Fibroblast of skin of right biceps (primary cell): ENCODE results near the gene KCNC4.

Experiments used
- DNase-seq: peaks from one replicate; pipeline ENCODE4 v3.0.0-alpha.2; 2013

Gene KCNC4

DNA sequence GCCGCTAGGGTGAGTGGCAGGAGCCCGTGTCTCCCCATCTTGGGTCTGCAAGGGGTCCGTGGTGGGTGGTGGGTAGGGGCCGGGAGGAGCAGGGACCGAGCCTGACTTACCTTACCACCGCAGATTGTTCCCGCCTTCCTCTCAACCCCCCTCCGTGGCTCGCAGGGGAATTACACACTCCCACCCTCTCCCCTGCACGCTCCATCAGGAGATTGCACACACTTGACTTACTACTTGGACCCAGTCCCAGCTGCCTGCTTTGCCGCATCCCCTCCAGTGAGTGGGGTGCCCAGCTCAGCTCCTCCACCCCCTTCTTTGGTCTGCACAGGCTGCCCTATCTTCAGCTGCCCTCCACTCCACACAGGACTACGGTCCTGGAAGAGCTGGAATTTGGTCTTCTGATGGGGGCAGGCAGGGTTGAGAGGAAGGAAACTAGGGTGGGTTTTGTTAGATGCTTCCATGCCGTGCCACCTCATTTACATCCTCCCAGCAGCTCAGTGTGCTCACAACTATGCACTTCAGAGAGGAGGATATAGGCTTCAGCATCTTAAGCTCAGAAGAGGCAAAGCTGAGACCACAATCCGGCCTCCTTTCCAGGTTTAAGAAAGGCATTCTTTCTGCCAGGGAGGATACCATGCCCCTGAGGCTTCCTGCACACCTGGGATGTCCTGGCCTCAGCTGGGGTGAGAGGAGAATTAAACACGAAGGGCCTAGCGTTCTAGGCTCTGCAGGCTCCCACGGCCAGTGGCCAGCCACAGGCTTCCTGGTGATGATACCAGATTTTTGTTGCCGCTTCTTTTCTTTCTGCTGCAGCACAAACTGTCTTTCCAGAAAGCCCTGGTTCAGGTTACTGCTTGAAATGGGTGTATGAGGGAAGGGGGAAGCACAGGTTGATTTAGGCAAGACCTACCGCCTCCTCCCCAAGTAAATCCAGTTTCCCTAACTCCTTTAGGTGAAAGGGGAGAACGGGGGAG is 2.3 kb downstream of the KCNC4 start:
- peak; percentile 10 for DNase-seq

DNA sequence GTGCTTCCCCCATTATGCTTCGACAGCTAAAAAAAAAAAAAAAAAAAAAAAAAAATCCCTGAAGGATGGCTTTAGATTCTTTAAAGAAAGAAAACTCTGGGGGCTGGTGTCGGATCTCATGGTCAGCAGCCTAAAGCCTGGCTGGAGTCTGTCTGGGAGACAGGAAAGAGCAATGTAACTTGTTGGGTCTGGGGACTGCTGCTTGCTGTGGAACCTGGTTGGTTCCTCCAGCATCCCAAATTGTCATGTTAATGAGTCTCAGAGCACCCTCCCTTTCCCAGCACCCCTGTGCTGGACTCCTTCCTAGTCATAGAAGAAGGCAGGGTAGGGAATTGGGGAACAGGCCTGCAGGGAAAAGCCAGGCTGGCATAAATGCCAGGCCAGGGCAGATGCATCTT is 3.0 kb downstream of the KCNC4 start:
- DNase-seq = no peak

DNA sequence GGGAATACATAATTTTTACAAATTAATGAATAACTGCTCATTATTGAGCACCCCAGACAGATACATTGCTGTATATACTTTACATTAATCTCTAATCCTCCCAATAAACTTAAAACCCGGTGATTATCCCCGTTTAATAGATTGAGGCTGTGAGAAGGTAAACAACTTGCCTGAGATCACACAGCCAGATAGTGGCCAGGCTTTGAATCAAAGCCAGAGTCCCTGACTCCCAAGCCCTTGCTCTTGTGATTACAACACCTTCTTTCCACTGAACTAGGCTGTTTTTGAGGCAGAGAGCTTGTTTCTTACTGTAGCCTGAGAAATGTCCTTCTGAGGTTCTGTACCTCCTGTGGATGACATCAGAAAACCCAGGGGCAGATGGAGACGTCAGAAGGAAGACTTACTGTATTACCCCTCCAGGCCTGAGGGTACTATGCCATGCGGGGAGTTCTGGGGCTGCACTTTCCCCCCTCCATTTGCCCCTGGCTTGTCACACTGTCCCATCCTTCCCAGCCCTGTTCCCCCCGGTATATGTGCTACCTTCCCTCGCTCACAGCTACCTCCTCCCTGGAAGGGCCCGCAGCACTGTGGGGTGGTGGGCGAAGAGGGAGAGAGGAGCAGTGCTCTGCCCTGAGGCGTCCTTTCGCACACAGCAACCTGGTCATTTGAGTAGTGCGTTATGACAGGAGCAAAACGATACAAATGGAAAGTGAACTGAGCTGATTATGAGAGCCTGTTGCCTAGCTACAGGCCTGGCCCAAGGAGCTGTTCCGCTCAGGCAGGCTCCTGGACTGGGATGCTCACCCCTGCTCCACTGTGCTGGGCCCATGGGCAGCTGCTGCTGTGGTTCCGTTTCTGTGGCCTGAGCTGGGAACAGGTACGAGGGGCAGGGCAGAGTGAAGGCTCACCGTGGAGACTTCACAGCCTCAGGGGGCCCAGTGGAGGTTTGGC is 4.6 kb downstream of the KCNC4 start:
- DNase-seq = no peak

DNA sequence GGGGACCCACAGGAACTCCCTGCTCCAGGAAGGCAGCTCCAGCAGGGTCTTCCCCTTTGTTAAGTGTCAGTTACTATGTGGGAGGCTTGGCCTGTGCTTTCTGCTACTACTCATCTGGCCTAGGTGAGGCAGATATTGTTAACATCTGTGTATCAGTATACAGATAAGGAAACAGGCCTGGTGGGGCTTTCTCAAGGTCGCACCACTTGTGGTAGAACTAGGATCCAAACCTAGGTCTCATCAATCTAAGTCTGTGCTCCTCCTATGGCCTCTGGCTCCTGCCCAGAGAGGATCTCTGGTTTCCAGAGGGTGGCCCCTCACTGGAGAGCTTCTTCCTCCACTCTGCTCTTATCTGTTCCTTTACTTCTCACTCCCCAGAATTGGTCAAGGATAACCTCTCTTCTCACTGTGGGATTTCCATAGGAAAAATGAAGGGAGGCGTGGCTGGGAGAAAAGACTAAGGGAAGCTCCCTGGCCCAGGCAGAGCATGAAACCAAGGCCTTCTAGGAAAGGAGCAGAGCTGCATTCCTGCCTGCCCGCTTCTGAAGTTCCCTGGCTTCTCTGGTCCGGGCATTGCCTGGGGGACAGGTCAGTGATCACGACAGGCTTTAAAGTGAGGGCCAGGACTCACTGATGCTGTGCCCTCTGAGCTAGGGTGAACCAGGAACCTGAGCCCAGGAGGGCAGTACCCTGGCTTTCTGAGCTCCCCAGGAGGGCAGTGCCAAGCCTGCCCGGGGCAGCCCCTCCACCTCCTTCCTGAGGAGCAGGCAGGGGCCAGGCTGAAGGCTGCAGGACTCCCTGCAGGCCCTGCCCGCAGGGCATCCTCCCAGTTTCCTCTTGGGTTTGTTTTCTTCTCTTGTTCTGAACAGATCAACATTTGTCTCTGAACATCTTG is 5.8 kb downstream of the KCNC4 start:
- no peak for DNase-seq

DNA sequence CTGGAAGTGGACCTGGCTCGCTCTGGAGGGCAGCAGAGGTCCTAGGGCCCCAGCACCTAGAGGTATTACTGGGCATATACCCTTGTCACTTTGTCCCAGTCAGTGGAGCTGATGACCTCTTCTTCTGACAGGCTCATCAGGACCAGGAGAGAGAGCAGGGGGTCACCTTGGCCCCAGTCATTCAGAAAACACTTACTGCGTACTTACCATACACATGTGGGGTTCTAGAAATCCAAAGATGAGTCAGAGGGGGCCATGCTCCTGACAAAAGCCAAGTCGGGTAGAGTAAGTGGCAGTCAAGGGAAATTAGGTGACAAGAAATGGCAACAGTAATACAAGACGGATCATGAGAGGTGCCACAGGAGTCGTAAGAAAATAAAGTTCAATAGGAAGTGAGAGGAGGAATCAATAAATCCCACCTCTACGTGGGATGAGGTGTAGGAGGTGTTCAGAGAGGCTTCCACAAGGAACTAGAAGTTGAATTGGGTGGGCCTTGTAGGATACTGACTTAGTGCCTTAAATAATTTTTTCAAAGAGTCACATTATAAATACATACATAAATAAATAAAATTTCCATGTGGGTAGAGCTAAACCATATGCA is 6.8 kb downstream of the KCNC4 start:
- no peak for DNase-seq

DNA sequence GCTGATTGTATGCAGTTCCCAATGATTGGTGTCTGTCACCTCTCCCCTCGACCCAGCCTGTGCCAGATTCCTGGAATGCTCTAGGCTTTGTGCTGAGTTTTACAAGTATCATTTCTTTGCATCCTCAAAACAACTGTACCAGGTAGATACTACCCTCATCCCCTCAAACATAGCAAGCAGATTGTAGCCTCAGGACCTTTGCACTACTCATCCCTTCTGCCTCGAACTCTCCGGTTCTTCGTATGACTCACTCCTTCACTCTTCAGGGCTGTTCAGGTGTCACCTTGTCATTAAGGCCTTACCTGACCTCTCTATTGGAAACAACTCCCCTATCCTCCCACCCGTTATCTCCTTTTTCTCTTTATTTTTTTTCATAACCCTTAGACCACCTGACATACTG is 8.0 kb downstream of the KCNC4 start:
- no peak for DNase-seq

DNA sequence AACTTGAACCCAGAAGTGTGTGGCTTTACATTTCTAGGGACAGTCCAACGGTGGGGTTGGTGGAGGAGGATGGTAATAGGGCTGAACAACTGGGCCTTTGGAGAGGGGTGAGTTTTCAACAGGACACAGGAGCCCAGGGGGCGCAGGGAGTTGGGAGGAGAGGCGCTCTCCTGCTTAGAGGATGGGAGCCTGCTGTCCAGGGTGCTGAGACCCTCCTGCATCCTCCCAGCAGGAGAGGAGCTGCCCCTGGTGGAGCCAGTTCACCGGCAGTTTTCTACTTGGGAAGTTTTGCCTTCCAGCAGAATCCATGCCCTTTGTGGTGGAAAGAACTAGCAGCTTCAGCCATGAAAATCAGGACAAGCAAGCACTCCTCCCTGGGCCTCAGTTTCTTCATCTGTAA is 8.6 kb downstream of the KCNC4 start:
- peak; percentile 25 for DNase-seq

DNA sequence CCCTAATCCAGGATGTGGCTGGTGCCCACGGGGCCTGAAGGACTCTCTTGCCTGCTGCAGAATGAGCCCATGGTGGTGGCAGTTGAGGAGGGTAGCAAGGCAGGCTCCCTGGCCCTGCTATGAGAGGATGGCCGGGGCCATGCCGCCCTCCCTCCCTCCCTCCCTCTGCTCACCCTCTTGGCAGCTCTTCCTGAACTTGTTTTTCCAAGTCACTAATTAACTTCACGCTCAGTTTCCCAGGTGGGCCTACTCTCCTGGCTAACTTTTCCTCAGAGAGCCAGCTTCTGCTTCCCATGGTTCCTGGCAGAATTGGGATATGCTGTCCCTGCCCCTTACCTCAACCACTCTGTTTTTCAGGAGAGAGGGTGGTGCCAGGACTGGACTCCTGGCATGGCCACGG is 10.2 kb downstream of the KCNC4 start:
- no peak for DNase-seq

DNA sequence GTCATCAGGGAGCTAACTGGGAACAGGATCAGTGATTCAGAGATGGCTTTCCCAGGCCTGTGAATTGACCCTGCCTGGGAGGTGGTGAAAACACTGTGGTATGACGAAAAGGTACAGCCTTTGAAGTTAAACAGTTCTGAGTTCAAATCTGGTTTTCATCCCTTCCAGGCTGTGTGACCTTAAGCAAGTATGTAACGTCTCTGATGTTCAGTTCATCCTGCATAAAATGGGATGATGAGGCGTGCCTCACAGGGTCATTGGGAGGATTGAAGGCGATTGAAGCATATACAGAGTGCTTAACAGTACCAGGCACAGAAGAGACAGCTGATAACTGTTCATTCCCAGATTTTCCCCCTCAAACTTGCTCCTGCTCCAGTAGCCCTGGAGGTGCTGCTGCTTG is 11.0 kb downstream of the KCNC4 start:
- no peak for DNase-seq

DNA sequence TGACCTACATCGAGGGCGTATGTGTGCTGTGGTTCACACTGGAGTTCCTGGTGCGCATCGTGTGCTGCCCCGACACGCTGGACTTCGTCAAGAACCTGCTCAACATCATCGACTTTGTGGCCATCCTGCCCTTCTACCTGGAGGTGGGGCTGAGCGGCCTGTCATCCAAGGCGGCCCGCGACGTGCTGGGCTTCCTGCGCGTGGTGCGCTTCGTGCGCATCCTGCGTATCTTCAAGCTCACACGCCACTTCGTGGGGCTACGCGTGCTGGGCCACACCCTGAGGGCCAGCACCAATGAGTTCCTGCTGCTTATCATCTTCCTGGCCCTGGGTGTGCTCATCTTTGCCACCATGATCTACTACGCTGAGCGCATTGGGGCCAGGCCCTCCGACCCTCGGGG is 13.0 kb downstream of the KCNC4 start:
- DNase-seq = no peak

DNA sequence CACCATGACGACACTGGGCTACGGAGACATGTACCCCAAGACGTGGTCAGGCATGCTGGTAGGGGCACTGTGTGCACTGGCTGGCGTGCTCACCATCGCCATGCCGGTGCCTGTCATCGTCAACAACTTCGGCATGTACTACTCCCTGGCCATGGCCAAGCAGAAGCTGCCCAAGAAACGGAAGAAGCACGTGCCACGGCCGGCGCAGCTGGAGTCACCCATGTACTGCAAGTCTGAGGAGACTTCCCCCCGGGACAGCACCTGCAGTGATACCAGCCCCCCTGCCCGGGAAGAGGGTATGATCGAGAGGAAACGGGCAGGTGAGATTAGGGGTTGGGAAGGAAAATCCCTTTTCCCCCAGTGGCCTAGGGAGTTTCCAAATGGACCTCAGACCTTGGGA is 13.5 kb downstream of the KCNC4 start:
- DNase-seq = no peak

DNA sequence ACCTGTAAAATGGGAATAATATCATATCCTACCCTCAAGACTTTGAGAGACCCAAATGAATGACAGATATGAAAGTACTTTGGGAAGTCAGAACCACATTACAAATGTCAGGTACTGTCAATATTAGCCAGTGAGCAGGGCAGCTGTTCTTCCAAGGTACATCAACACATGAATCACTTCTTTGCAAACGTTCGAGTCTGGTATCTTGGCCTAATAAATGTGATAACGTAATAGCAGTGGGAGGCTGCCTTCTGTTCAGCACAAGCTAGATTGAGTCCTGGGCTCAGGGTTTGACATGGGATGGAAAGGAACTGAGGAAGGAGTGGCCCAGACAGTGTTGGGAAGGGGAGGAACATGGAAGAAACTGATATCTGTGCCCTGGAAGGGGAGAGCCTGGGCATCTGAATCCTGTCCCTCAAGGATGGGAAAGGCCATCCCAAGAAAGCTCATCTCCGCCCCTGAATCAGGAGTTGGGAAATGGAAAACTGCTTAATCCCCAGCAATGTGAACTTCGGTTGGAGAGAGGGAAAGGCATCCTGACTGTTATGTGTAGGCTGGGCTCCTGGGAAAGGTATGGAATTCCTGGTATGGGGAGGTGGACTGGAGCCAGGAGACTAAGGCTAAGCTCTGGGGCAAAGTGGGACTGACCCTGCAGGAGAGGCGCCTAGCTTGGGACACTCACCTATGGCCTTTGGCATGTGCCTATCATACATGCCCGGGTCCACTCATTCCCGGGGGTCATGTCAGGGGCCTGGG is 14.3 kb downstream of the KCNC4 start:
- peak; percentile 8 for DNase-seq

DNA sequence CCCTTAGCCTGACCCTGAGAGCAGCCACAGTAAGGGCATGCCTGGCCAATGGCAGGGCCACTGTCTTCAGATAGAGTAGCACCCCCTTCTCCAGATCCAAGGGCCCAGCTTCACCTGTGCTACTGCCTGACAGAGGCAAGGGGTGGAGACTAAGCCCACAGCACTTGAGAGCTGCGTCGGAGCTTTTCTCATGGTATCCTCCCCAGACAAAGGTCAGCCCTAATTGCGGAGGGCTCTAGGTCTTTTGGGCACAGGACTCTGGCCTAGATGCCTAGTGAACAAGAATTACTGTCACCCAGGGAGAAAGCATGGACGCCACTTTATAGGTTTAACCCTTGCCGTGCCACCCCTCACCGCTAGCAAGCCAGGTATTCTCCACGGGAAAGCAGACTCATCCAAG is 15.1 kb downstream of the KCNC4 start:
- no peak for DNase-seq

DNA sequence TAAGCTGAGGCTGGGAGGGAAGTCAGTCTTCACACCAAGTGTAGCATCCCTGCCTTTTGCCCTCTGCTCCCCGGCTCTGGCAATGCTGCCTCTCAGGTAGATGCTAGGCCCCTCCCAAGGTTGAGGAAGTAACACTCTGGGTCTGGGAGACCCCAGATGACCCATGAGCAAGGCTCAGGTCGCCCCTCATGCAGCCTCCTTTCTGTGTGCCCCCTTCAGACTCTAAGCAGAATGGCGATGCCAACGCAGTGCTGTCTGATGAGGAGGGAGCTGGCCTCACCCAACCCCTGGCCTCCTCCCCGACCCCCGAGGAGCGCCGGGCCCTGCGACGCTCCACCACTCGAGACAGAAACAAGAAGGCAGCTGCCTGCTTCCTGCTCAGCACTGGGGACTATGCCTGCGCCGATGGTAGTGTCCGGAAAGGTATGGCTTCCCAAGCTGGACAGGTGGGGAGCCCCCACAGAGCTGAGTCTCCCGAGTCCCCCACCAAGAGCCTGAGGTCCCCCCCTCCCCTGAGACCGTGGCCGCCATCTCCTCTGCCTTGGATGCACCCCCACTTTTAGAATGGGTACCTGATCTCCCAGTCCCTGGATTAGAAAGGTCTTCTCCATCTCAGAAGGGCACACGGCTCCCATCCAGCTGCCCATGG is 15.8 kb downstream of the KCNC4 start:
- DNase-seq = no peak

DNA sequence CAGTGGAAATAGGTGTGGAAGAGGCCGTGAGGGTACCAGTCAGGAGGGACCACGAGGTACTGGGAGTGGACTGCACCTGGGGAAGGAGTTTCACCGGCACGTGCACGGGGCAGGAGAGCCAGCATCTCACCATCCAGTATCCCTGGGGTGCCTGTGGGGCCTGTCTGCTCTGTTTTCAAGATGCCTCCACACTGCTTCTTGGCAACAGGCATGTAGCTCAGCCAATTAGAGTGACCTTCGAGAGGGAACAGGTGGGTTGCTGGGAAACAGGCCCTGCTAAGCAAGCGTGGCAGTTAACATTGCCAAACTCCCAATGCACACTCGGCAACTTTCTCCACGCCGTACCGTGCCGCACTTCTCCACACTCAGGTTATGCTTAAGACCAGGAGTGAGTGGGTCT is 17.7 kb downstream of the KCNC4 start:
- no peak for DNase-seq

DNA sequence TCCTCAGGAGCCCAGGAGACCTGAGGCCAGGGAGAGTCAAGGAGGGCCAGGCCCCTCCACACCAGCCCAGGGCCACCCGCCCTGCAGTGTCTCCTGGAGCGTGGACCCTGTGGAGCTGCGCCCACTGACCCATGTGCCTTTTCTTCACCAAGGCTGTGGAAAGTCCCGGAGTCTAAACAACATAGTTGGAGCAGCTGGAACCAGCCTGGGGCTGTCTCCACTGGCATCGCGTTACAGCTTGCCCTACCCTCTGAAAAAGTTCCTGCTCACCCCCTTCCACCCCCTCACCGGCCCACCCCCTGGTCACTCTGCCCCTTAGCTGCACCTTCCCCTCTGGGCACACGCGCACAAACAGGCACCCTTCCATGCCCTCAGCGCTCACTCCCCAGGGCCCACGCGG is 18.3 kb downstream of the KCNC4 start:
- DNase-seq = no peak

DNA sequence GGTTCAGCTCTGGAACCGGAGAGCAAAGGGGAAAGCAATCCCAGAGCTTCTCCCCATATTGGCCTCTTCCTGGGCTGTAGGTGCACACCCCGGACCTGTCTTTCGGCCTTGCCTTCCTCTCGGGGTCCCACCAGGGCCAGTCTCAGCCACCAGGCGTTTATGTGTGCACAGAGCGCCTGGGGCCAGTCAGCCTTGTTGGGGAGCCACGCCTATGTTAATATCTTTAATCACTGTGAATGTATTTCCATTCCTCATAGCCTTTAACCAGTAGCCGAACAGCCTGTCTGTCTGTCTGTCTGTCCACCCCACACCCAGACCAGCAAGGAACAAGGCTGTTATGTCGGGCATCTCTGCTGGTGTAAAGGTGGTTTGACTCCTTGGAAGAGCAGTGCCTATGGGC is 18.8 kb downstream of the KCNC4 start:
- DNase-seq = no peak

DNA sequence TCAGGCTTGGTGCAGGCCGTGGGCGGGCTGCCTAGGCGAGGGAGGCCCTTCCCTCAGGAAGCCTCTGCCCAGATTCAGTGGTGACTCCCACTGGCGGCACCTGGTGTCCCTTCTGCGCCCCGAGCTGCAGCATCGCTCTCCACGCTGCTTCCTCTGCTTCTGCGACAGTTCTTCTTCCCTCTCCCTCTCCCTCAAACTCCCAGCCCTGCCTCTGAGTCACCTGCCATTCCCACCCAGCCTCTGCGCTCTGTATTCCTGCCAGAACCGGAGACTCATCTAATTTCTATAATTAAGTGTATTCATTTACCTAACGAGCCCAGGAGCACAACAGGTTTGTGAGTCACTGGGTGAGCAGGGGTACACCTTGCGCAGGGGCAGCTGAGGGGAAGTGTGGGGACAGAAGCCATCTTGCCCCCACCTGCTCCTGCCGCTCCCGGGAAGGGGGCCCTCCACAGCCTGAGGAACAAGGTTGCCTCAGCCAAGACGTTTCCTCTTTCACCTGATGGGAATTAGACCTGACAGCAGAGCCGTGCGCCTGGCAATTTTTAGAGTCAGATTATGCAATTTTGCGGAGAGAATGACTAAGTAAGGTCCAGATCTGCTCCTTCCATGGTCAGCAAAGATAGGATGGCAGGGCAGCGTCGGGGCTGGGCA is 19.4 kb downstream of the KCNC4 start:
- DNase-seq = no peak

DNA sequence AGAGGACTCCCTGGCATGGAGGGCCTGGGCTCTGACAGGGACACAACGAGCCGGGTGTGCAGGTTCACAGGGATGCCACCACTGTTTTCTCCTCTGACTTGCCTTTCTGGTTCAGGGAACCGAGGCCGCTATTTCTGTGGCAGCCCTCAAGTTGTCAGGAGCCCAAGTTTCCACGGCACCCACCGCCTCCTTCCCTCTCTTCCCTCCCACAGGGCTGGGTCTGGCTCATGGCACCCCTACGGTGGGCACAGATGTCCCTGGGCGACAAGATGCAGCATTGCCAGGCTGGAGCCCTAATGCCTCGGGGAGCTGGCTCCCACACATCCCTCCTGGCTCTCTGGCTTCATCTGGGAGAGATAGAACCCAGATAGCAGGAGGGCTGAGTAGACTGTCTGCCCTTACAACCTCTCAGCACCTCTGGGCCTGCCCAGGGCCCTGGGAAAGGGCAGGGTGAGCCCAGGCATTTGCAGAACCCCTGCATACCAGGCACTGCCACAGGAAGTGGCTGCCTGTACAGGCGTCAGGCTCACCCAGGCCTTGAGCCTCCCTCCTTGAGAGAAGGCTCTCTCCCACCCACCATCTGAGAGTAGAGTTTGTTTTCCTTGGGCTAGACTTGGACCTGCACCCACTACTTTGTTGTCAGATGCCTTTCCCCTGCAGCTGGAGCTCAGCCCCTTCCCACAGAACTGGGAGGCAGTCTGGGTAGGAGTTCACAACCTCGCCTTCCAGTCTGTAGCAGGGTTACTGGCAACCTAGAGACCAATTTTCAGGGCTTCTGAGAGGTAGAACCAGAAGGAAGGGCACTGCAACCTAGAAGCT is 20.5 kb downstream of the KCNC4 start:
- DNase-seq = no peak

DNA sequence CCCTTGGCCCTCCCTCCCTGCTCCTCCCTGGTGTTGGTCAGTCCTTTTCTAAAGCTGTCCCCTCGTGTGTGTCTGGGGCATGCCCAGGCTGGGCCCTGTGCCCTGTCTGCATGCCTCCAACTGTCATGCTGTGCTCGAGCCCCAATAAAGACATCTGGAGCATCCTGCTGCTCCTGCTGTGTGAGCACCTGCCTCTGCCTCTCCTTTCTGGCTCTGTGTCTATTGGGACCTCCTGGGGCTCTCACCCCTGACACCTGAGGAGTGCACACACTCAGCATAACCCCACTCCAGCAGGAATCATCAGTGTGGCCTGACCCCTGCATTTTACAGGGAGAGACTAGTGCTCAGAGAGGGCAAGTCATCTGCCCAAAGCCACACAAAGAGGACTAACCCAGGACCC is 23.7 kb downstream of the KCNC4 start:
- no peak for DNase-seq
